Panc1 (cell line): ENCODE measurements around the gene FASTKD1.

Source experiments
- SIN3A ChIP-seq: IDR thresholded peaks from 2 replicates; pipeline ENCODE4 v1.6.1; 2012; ENCODE audit warnings: low read depth, mild to moderate bottlenecking, low read length, moderate library complexity, borderline replicate concordance; ENCODE audit not compliant: insufficient read depth
- TF ChIP-seq, protein P1 (sequence below): fragments of 450-650 bp; IDR thresholded peaks from 2 replicates; pipeline ENCODE4 v1.5.1; 2017; ENCODE audit warnings: mild to moderate bottlenecking

DNA sequence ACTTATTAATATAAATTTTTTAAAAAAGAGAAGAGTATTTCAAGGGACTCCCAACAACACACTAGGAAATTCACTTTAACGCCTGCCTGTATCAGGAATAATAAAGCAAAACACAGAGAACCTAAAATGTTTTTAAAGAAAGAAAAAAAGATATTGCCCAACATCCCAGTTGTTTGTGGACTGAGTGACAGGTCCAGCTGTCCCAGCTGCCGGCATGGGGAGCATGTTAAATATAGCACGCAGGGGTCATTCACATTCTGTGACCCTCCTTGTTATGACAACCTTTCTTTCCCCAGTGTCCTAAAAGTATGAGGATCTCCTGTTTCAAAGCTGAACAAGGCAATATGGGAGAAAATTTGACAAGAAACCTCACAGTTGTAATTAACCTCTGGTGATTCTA is 59.7 kb downstream of the FASTKD1 start:
- TF ChIP-seq, protein P1, sequence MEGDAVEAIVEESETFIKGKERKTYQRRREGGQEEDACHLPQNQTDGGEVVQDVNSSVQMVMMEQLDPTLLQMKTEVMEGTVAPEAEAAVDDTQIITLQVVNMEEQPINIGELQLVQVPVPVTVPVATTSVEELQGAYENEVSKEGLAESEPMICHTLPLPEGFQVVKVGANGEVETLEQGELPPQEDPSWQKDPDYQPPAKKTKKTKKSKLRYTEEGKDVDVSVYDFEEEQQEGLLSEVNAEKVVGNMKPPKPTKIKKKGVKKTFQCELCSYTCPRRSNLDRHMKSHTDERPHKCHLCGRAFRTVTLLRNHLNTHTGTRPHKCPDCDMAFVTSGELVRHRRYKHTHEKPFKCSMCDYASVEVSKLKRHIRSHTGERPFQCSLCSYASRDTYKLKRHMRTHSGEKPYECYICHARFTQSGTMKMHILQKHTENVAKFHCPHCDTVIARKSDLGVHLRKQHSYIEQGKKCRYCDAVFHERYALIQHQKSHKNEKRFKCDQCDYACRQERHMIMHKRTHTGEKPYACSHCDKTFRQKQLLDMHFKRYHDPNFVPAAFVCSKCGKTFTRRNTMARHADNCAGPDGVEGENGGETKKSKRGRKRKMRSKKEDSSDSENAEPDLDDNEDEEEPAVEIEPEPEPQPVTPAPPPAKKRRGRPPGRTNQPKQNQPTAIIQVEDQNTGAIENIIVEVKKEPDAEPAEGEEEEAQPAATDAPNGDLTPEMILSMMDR = no peak
- TF ChIP-seq SIN3A = no peak
